IPS DF 4.7 (cell line): ENCODE measurements around the gene RUNX1.

Experiments
- DNase-seq: peaks from one replicate; pipeline ENCODE4 v3.0.0-alpha.2; 2013; ENCODE audit warnings: low spot score; ENCODE audit errors: extremely low read depth

Gene RUNX1

GRCh38 chr21:34946916-34947534, 102.1 kb downstream of the RUNX1 start:
- no peak for DNase-seq

DNA sequence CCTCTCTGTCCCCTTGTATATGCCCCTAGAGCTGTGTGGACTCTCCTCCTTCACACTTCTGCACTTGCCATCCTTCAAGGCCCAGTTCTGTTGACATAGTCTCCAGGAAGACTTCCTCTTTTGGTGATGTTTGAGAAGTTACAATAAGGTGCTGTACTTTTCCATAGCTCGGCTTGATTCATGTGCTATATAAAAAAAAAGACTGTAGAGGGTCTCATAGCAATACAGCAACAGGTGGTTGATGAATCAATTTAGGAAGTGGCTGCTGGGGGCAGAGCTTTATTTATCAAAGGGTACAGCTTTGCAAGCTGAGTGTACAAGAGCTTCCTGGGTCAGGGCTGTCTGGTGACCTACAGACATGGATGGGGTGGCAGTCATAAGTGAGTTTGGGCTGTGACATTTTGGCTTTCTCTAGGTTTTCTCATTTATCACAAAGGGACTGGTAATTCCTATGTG, 102.7 kb downstream of the RUNX1 start:
- no peak for DNase-seq

DNA sequence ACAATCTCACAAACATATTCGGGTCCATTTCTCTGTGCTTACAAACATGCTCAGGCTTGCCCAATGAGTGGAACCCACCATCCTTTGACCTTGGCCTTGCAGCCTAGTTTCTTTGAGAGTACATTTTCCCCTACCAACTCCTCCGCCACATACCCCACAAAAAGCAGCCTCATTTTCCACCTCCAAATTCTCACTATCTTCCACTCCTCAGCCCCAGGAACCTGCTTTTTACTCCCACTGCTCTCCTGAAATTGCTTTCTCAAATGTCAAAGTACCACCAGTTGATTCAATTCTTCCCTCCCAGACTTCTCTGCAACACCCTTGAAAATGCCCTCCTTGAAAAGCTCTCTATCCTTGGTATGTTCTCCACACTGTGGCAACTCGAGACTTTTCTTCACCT, 103.8 kb downstream of the RUNX1 start:
- no peak for DNase-seq

DNA sequence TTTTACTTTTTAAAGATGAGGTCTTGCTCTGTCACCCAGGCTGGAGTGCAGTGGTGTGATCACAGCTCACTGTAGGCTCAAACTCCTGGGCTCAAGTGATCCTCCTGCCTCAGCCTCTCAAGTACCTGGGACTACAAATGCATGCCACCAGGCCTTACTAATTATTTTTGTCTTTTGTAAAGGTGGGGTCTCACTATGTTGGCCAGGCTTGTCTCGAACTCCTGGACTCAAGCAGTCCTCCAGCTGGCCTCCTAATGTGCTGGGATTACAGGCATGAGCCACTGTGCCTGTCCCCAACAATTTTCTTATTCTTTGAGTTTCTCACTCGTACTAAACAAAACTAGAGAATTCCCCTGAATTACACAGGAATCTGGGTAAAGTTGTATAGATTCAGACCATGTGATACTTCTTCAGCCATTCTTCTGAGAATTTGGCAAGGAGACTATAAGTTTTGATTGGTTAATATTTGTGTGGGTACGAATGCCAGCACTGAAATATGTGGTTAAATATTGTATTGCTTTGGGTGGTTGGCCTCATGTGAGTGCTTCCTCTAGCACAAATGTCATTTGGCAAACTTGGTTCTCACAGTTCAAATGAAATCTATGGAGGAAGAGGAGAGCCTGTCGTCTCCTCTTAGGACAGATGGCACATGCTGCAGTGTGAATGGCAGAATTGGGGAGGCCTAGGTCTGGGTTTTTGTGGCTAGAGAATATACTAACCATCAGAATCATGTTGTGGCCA, 104.9 kb downstream of the RUNX1 start:
- no peak for DNase-seq

GRCh38 chr21:34942911-34943310, 106.2 kb downstream of the RUNX1 start:
- no peak for DNase-seq

- no peak for DNase-seq
Observed at GRCh38 chr21:34941162-34941561, 107.9 kb downstream of the RUNX1 start.

- no peak for DNase-seq
Observed at GRCh38 chr21:34939673-34940331, 109.3 kb downstream of the RUNX1 start.

- DNase-seq, result no peak
Observed at GRCh38 chr21:34938089-34938764, 110.9 kb downstream of the RUNX1 start.

DNA sequence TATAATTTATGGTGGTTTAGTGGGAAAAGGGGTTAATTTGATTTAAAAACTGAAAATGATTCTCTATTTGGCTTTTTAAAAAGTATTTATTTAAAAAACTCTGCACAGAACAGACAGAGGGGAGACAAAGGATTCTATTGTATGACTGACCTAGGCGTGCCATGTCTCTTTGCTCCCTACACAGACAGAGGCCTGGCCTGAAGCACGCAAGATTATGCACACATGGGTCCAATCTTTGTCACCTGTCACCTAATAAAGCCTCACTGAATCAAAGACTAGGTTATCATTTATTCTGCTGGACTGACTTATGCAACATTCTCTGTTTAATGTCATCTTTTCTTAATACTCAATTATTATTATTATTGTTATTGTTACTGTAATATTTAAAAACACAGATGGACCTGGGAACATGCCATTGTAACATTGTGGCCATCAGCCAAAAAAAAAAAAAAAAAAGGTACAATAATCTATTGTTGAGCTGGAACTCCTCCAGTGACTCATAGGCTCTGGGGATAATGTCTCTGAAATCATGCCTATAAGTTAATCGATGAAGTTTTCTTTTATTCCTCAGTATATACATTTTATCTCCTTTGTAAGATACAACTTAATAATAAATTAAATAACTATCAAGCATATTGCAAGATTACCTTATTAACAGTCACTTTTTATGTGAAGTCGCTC, 112.1 kb downstream of the RUNX1 start:
- DNase-seq, result no peak

GRCh38 chr21:34936371-34936789, 112.7 kb downstream of the RUNX1 start:
- DNase-seq, result no peak

- no peak for DNase-seq
Observed at GRCh38 chr21:34935898-34936297, 113.2 kb downstream of the RUNX1 start.

DNA sequence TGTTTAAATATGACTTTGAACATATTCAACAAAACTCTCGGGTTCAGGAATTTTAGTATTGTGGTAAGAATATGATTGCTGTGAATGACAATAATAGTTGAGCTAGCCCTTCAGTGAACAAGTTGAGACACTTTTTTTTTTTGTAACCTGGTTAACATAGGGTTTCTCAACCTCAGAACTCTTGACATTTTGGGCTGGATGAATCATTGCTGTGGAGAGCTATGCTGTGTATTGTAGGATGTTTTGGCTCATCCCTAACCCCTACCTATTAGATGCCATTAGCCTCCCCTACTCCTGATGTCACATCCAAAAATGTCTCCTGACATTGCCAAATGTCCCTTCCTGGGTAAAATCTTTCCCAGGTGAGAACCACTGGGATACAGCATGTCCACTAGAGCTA, 113.7 kb downstream of the RUNX1 start:
- DNase-seq, result no peak

DNA sequence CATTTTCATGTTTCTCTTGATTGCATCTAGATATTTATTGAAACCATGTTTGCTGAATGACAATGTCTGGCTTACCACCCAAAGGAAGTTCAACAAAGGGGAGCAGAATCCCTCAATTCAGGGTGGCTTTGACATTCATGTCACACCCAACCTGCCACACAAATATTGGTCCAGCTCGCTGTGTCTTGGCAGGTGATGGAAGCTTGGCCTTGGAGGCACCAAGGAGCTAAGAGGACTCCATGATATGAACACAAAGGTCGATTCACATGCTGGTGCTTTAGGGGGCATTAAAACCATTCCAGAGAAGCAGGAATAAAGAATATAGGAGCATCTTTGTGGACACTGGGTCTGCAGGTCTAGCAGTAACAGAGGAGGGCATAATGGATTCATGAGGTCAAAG, 114.8 kb downstream of the RUNX1 start:
- DNase-seq, result no peak

DNA sequence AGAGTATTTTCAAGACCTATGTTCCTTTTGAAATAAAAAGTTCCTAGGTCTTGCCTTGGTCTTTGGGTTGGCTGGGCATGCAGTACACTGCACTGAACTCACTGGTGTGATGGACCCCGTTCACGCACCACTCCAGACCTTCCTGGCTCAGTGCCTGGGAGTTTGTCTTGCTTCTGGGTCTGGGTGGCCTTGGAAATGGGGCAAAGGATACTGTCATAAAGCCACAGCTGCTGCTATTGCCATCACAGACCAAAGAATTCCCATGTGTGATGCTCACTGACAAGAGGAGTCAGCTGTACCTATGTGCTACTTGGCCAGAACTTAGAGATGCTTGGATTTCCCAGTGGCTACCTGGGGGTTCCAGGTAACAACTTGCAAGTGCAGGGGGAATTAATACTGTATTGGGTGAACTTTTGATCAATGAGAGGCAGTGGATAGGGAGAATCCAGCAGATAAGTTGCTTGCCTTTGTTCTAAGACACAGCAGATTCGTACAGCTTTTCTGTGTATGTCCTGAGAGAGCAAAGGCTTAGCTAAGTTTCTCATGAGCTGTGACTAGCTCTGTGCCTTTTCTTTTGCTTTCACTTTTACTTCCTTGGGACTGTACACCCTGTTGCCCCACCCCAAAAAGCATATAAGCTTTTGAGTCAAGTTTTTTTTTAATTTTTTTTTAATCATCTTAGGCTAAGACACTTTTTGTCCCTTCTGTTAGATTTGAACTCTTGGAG, 115.3 kb downstream of the RUNX1 start:
- DNase-seq, result no peak

DNA sequence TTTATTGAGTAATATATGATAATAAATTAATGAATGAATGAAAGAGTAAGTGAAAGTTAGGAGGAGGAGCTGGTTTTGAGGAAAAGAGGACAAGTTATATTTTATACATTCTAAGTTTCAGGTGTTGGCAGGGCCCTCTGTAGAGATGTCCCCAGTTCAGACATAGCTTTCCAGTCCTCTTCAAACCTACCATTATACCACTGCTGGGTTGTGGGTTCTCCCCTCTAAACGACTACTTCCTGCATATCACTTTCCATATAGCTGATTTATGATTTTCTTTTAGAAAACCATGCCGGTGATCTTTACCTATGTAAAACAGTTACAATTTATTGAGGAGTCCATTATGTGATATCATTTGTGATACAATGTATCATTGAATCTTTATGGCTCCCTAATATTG, 116.9 kb downstream of the RUNX1 start:
- no peak for DNase-seq

- no peak for DNase-seq
Observed at GRCh38 chr21:34930971-34931370, 118.1 kb downstream of the RUNX1 start.

DNA sequence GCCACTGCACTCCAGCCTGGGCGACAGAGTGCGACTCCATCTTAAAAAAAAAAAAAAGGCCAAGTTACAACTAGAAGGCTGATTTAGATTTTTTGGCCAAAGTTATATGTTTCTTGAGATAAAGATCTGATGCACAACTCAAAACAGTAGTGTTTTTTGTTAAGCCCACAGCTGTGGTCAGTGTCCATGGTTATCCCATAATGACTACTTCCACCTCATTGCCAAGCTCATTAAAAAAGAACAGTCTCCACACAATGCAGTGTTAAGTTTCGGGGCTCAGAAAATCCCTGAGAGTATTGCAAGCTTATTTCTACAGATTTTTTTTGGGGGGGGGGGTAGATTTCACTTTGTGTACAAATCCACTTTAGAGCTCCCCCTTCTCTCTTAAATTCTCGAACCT, 120.5 kb downstream of the RUNX1 start:
- no peak for DNase-seq

GRCh38 chr21:34927992-34928391, 121.1 kb downstream of the RUNX1 start:
- no peak for DNase-seq

DNA sequence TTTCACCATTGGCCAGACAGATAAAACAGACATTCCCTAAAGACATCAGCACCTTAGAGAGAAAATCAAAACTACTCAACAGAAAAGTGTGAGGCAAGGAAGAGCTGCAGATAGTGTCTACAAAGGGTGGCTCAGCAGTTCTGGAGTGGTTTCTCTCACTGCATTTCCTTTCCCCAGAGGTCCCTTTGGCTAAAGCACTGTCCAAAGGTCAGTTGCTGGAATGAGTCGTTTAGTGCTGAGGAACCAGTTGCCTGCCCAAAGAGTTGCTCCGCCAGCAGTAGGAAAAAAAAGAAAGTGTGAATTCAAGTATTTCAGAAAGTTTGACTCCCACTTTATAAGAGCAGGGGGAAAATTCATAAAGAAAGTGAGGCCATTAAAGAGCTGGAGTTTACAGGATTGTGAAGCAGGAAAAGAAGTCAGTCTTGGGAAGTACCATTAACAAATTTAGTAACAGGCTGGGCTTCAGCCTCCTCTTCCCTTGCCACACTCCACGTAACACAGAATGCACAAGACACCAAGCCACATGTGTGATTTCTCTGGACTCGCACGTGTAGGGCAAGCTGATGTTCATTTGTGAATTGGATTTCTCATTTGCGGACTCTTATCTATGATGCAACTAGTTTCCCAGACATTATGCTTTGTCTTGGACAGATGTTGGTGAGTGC, 122.2 kb downstream of the RUNX1 start:
- no peak for DNase-seq

DNA sequence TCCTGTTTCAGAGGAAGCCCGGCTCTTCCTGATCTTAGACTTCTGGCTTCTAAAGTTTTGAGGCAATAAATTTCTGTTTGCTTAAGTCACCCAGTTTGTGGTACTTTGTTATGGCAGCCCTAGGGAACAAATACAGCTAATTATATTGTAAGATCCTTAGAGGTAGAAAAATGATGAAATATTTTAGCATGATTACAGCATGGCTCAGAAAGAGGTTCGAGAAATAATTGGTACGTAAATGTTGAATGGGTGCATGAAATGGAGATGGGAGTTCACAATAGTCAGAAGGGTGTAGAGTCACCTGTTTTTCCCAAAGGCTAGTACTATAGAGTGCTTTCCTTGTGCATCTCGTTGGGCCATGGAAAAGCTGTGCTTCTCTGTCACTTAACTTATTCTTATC, 123.5 kb downstream of the RUNX1 start:
- DNase-seq, result no peak
